Measurements from ENCODE around the gene ADAM8. TPM values are rescaled to one million over a fixed set of nuclear protein-coding genes. Genes with fewer than 3 reads are reported as not detected.

ADAM8 gene
- total RNA-seq, 1 donor from 2014 or later = 35.3 TPM

DNA sequence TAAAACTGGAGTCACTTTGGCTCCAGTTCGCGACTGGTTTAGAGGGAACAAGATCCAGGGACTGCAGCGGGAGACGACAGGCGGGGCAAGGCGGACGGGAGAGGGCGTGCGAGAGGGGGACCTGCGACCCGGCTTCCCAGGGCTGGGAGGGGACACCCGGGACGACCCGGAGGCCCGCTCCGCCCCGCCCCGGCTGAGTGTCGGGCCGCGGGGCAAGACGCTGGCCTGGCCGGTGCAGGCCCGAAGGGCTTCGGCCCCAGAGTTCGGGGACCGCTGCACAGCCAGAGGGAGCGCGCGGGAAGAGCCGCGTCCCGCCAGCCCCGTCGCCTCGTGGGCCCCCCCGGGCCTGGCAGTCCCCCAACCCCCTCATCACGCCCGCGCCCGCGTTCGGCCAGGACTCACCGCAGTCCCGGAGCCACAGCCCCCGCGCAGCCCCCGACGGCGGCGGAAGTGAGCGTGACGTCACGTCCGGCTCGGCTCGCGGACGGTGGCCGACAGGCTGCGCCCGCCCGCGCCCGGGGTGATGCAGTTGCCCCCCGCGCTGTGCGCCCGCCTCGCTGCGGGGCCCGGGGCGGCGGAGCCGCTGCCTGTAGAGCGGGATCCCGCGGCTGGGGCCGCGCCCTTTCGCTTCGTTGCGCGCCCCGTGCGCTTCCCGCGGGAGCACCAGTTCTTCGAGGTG, 31.9 kb upstream of the ADAM8 start, which contains the start of the genes TUBGCP2 and ZNF511:
Gene TUBGCP2 (minus strand): TSS at position 452 of the 679 bp plus-strand sequence. CDS start 5,931 bp downstream, outside the sequence.
Gene ZNF511 (plus strand): TSS at position 494 of the 679 bp plus-strand sequence. CDS start 30 bp downstream, at position 524.
- DNase-seq (ENCODE audit: low spot score) = peak; percentile 89

DNA sequence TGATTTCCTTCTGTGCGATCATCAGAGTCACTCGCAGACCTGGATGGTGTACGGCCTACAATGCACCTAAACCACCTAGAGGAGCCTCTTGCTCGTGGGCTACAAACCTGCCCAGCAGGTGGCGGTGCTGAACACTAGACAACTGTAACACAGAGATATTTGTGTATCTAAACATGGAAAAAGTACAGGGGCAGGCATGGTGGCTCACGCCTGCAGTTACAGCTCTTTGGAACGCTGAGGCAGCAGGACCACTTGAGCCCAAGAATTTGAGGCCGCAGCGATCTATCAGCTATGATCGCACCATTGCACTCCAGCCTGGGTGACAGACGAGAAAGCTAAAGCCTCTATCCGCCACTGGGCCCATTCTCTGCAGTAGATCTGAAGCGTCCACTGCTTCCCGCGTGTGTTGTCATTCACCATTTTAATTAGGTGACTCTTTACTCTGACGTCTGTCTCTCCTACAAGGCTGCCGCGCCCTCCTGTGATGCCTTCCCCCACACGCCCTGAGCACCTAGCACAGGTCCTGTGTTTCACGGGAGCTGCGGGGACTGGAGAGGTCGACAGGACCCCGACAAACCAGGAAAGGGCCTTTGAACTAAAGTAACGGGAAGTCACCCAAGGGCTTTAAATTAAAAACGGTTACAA, 31.2 kb upstream of the ADAM8 start:
- DNase-seq (ENCODE audit: low spot score) = peak; percentile 85

DNA sequence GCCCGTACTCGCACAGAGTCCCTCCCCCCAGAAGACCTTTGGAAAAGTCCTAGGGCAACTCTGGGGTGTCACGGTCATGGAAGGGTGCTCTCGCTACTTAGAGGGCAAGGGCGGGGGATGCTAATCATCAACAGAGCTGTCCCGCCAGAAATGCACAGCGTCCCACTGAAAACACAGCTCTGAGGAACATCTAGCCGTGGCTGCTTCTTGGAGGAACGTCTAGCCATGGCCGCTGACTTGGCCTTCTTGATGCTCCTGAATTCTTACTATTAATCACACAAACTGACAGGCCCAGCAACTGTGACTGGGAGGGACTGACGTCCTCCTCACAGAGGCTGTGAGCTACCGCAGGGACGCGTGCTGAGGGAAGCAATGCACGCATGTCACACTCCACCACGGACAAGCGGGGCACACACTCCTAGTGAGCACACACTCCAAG, 30.3 kb upstream of the ADAM8 start:
- no peak for DNase-seq (ENCODE audit: low spot score)

DNA sequence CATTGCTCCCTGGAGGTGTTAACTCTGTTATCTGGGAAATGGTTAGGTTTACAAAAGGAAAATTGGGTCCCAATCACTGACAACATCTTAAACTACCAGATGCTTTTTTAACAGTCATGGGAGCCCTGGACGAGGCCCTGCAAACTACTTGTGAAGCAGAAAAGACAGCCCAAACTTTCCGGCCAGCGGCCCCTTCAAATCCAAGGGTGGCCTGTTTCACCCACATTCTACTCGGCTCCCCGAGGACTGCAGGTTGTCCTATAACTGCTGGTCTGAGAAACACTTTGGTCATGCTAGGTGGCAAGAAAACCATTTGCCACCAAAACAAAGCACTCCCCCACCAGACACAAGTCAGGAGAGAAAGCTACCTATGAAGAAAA, 29.4 kb upstream of the ADAM8 start:
- DNase-seq (ENCODE audit: low spot score) = no peak

DNA sequence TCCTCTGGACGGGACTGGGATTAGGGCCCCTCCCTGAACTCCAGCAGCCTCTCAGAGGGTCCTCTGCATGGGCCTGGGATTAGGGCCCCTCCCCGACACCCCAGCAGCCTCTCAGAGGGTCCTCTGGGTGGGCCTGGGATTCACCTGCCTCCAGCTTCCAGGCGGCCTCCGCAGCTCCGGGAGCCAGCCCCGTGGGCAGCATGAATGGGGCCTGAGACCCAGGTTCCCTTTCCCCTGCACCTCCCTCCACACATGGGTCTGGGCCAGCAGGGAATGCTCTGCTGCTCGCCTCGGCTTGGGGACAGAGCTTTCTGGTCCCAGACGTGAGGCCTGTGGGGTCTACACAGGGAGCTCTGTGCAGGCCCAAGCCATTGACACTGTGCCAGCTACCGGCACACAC, 26.5 kb upstream of the ADAM8 start:
- DNase-seq (ENCODE audit: low spot score) = no peak

DNA sequence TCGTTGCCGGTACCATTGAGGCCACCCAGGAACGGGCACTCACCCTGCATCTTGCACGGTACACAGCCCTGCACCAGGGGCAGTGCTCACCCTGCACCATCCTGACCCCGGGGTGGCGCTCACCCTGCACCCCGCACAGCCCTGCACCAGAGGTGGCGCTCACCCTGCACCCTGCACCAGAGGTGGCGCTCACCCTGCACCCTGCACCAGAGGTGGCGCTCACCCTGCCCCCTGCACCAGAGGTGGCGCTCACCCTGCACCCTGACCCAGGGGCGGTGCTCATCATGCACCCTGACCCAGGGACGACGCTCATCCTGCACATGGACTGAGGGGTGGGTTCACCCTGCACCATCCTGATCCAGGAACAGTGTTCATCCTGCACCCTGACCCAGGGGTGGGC, 25.6 kb upstream of the ADAM8 start:
- no peak for DNase-seq (ENCODE audit: low spot score)

DNA sequence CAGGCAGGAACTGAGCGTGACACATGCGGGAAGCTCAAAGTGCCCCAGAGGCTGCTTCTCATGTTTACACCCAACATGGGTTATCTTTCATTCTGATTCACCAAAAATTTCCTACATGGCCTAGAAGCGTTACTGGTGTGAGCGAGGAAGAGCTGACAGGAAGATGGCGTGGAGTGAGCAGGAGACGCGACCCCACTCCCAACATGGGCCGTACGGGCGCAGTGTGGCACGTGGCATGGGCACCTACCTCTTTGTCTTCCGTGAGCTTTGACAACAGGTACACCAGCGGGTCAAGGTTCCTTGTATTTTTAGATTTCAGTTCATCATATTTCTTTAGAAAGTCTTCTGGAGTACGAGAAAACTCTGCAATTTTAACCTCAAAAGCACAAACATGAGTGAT, 23.1 kb upstream of the ADAM8 start:
- no peak for DNase-seq (ENCODE audit: low spot score)

DNA sequence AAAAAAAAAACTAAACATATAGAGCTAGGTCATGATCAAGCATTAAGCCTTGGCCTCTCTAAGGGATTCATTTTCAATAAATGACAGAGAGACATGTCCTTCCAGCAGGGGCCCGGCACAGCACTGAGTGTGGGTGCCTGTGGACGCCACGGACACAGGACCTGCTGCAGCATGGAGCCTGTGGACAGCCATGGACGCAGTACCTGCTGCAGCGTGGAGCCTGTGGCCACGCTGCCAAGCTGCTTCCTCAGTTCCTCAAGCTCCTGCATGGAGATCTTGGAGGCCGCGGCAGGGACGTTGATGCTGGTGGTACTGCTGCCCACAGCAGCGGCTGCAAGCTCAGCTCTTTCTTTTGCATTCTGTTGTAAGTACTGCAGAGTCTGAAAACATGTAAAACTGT, 22.6 kb upstream of the ADAM8 start:
- no peak for DNase-seq (ENCODE audit: low spot score)

DNA sequence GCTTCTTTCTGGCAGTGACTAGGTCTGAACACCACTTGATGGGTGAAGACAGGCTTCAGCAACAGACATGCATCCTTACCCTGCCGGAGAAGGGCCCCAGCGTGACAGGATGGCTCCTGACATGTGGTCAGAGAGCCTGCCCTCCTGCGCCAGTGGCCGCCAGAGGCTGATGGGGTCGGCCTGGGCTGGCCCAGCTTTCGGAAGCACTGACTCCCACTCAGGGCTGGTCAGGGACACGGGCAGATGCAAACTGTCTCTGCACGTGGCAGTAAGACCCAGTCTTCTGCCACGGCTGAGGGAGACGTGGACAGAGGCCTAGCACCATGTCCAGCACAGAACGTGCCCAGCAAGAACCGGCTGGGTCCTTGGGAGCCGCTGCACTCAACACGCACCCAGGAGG, 21.8 kb upstream of the ADAM8 start:
- DNase-seq (ENCODE audit: low spot score) = no peak

DNA sequence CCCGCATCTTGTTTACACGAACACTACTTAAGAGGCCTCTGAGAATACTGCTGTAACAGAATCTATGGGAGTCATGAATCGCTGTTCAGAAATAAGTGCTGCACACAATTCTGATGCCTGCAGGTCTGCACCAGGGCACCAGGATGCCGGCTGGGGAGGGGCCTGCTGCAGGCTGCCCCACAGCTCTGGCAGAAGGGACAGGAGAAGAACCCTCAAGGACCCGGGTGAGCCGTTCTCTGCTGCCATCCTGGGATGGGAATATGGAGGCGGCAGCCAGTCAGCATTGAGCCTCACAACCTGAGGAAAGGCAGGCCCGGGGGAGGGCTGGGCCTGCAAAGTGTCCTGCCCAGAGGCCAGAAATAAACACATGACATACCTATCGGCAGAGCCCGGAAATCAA, 20.8 kb upstream of the ADAM8 start:
- no peak for DNase-seq (ENCODE audit: low spot score)

DNA sequence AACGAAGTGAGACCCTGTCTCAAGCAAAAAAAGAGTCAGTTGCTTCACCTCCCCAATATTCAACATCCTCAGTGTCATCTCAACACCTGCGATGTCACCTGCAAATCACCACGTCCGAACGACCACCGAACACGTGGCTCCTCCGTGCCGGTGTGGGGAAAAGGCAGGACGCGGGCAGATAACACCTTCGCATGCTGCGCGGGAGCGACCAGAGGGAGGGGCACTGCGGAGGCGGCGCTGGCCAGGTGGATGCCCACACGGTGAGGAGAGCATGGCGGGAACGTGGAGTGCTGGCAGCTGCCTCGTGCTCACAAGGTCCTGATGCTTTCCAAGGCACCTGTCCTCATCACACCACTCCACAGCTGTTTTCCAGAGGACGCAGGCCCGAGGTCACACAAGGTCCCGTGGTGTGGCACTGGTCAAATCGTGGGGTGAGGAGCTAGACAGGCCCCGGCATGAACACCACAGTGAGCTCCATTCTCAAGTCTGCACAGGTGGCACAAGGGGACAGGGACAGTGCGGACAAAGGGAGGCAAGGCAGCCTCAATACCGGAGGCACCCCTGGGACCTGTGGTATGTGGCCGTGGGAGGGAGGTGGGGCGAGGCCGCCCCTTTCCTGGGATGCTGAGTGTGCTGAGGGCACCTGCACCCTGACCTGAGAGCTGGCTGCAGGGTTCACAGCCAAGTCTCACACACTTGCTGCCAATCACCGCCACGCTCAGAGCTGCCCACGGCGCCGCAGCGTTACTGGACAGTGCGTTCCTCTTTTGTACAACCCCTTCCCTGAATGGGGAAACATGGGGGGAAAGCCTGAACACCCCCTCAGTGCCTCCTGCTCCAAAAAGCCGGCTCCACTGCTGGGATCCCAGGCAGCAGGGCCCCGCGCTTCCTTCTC, 19.0 kb upstream of the ADAM8 start:
- DNase-seq (ENCODE audit: low spot score) = no peak

DNA sequence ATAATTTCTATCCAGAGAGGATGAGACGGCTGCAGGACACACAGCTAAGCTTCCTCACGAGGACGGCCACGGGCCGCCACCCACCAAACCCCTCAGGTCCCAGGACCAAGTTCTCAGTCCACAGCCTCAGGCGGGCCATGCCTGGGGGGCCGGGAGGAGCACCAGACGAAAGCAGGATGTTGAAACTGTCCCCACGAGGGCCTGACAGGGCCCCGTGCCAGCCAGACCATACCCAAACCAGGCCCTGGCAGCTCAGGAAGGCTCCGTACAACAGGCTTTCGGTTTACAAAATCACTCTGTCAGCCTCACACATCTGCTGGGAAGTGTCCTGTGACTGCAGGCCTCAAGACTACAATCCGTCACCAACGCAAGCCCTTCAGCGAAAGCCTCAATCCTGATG, 17.5 kb upstream of the ADAM8 start:
- no peak for DNase-seq (ENCODE audit: low spot score)

DNA sequence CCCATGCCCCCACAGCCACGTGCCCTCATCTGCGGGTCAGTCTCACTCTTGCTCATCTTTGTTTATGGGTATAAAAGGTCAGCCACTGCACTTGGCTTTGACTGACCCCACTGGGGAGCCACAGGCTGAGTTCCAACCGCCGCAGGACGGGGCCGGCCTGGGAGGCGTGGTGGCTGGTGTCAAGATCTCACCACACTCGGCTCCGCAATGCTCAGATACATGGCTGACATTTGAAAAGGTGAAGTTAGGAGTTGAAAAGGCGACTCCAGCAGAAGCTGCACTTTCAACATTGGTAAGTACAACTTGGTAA, 17.1 kb upstream of the ADAM8 start:
- DNase-seq (ENCODE audit: low spot score) = no peak

DNA sequence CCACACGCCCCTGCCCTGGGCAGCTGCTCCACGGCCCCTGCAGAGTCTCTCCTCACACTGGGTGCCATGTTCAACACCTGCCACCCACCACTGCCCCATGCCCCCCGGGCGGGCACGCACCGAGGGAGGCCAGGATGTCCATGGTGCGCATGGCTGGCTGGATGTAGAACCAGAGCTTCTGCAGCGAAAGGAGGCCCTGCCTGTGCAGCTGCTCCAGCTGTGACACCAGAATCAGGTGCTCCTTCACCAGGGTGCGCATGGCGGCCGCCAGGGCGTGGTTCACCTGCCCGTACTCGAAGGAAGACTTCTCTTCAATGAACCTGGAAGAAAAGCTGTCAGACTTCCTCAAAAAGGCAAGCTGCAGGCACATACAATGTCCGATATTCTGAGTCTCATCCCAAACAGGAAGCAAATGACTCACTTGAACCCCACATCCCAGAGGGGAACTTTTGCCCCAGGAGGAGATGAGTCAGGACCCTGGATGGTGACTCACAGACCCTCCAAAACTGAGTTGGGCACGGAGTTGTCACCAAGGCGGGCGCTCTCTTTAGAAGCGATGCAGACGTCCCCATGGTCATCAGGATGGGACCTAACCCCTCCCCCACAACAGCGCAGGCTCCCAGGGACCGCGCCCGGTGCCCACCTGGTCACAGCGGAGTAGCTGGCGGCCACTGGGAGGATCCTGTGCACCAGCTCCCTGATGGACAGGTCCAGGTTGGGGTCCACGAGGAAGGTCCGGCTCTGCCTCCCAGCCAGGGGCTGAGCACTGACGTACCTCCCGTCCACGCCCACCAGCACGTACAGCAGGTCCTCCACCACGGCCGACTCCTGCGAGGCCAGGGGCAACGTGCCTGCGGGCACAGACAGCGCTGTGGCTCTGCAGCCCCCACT, 16.5 kb upstream of the ADAM8 start:
- DNase-seq (ENCODE audit: low spot score) = no peak

DNA sequence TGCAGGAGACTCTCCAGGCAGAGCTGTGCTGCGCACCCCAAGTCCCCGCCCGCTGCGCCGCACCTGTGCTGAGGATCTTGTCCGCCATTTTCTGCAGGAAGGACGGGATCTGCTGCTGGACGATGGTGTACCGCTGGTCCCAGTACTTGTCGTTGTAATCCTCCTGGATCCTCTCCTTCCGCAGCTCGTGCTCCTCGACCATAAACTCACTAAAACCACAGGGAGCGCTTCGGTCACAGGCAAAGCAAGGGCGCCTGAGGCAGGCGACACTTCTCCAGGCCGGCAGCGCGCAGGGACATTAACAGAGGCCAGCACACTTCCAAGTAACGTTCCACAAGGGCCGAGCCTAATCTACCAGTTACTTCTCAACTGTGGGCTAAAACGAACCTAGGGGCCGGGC, 13.1 kb upstream of the ADAM8 start:
- DNase-seq (ENCODE audit: low spot score) = no peak

DNA sequence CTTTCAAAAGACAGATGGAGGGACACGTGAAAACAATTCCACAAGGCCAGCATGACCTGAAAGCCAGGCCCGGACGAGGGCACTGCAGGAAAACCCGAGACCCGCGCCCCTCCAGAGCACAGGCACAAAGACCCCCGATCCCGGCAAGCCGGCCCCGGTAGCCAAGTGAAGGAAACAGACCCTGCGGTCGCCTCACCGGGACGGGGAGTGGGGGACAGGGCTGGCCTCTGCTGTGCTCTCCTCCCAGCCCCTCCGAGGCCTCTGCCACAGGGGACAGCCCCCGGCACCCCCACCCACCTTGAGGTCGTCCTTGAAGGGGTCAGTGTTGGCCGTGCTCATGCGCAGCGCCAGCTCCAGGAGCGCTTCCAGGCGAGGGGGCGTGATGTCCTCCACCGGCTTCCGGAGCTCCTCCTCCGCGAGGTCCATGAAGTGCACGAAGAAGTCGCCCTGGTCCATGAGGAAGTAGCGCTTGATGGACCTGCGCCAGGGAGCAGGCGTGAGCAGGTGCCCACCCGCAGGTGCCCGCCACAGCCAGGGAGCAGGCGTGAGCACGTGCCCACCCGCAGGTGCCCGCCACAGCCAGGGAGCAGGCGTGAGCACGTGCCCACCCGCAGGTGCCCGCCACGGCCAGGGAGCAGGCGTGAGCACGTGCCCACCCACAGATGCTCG, 11.3 kb upstream of the ADAM8 start:
- no peak for DNase-seq (ENCODE audit: low spot score)

DNA sequence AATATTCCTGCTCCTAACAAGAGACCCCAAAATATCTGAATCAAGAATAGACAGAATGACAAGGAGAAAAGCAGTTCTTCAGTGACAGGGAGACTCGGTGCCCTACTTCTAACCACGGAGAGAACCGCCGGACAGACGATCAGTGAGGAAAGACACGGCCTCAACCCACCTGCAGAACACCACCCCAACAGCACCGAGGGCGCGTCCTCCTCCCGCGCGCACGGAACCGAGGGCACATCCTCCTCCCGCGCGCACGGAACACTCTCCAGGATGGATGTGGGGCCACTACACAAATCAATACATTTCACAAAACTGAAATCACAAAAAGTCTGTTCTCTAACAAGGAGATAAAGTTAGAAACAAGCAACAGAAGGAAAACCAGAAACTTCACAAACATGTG, 9.7 kb upstream of the ADAM8 start:
- DNase-seq (ENCODE audit: low spot score) = no peak

DNA sequence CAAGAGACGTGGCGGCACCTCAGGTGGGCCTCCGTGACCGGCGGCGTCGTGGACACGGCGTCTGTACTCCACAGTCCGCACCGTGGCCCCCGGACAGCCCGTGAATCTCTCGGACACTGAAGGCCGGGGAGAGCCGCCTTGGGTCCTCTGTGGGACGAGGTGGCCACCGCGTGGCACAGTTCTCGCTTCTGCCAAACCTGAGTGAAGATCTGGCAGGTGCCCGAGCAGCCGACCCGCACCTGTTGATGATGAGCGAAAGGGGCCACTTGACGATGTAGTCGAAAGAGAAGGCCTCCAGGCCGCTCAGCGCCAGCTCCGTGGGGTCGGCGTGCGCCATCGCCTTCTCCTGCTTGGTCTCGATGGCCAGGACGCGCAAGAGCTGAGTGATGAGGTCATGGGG, 8.5 kb upstream of the ADAM8 start:
- DNase-seq (ENCODE audit: low spot score) = no peak

DNA sequence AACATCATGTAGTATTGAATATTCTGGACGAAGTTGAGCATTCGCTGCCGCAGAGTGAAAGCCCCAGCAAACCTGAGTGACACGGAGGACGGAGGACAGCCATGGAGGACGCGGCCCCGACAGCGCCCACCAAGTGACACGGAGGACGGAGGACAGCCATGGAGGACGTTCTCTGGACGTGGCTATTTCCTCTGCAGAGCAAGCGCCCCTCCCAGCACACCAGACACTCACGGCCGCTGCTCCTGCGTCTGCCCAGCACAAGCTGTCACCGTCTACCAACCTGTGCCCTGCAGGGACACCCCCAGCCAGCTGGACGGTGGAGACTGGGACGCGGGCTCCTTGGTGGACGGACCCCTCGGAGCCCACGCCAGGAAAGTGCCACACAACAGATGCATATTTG, 7.3 kb upstream of the ADAM8 start:
- DNase-seq (ENCODE audit: low spot score) = no peak

DNA sequence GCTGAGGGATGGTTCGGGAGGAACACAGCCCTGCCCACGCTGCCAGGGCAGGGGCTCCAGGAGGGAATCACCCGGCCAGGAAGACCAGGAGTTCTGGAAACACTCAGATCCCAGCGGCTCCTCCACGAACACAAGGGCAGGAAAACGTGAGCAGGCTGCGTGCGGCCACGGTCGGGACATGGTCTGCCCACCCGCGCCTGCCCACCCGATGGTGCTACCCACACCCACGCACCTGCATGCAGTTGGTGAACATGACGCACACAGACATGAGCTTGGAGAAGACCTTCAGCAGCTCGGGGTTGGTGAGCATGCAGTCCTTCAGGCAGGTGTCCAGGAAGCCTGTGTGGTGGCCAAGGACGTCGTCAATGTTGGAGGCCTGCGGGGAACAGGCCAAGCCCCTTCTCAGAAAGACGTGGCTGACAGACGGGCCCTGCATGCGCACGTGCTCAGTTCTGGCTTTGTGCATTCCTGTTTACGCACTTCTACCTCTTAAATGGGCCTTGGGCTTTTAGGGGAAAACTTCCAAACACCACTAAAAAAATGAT, 6.2 kb upstream of the ADAM8 start:
- no peak for DNase-seq (ENCODE audit: low spot score)

Data from ureter (tissue), 1 donor.